Liver (tissue), 9 donors: Measurements from ENCODE around the gene GALNTL6. TPM values are rescaled to one million over a fixed set of nuclear protein-coding genes. Genes with fewer than 3 reads are reported as not detected.

Source experiments
- DNase-seq: peaks from one replicate; pipeline ENCODE4 v3.0.0-alpha.2; 2017; ENCODE audit warnings: low spot score
- H3K27ac ChIP-seq, 2 donors: one replicate each; pipeline ENCODE4 v1.7.0; 2013; ENCODE audit warnings: inconsistent platforms in 2 of 2, low read length in 2 of 2, control low read depth in 1 of 2, low read depth in 1 of 2, mild to moderate bottlenecking in 1 of 2
- H3K27me3 ChIP-seq, 4 donors: one replicate each; pipeline versions ENCODE4 v1.6.1 to v1.7.0; 2013; ENCODE audit warnings: low read length in 3 of 4, inconsistent platforms in 1 of 4, mild to moderate bottlenecking in 1 of 4, moderate library complexity in 1 of 4; ENCODE audit not compliant: control insufficient read depth in 4 of 4, insufficient read depth in 4 of 4
- H3K36me3 ChIP-seq, 4 donors: one replicate each; pipeline versions ENCODE4 v1.6.1 to v1.7.0; 2013; ENCODE audit warnings: low read length in 3 of 4, mild to moderate bottlenecking in 3 of 4, low read depth in 1 of 4, moderate library complexity in 1 of 4; ENCODE audit not compliant: control insufficient read depth in 4 of 4, insufficient read depth in 3 of 4
- H3K4me1 ChIP-seq, 4 donors: one replicate each; pipeline versions ENCODE4 v1.6.1 to v1.7.0; 2013; ENCODE audit warnings: low read length in 3 of 4, mild to moderate bottlenecking in 3 of 4, moderate library complexity in 1 of 4; ENCODE audit not compliant: control insufficient read depth in 4 of 4, insufficient read depth in 4 of 4
- H3K4me3 ChIP-seq, 3 donors: one replicate each; pipeline versions ENCODE4 v1.6.1 to v1.7.0; 2013; ENCODE audit warnings: low read length in 3 of 3, control low read depth in 1 of 3, low read depth in 1 of 3, mild to moderate bottlenecking in 1 of 3
- H3K9ac ChIP-seq, 2 donors: one replicate each; pipeline ENCODE4 v1.7.0; 2013; ENCODE audit warnings: low read length in 2 of 2, mild to moderate bottlenecking in 2 of 2, moderate library complexity in 2 of 2, control low read depth in 1 of 2, low read depth in 1 of 2
- H3K9me3 ChIP-seq, 4 donors: one replicate each; pipeline versions ENCODE4 v1.6.1 to v1.7.0; 2013; ENCODE audit warnings: low read length in 3 of 4; ENCODE audit not compliant: control insufficient read depth in 4 of 4
- ATF3 ChIP-seq: IDR thresholded peaks from 2 replicates; pipeline ENCODE4 v1.6.1; 2016; ENCODE audit warnings: antibody characterized with exemption
- CTCF ChIP-seq: fragments of 150-350 bp; IDR thresholded peaks from 2 replicates; pipeline ENCODE4 v1.5.1; 2017; ENCODE audit warnings: improper control_type of control experiment, low read depth, low read length; ENCODE audit not compliant: missing input control
- EGR1 ChIP-seq, 2 donors: IDR thresholded peaks; 2 replicates each; pipeline ENCODE4 v1.6.1; 2016 to 2018; ENCODE audit warnings: antibody characterized with exemption in 2 of 2, low read depth in 2 of 2
- FOXA2 ChIP-seq: IDR thresholded peaks from 2 replicates; pipeline ENCODE4 v1.6.1; 2016; ENCODE audit warnings: antibody characterized with exemption
- GABPA ChIP-seq, 2 donors: IDR thresholded peaks in 1 of 2; conservative IDR thresholded peaks in 1 of 2; 2 replicates each; pipeline ENCODE4 v1.6.1; 2016; ENCODE audit warnings: antibody characterized with exemption in 2 of 2, mild to moderate bottlenecking in 1 of 2, moderate library complexity in 1 of 2
- JUND ChIP-seq, 2 donors: IDR thresholded peaks; 2 replicates each; pipeline ENCODE4 v1.6.1; 2016; ENCODE audit warnings: antibody characterized with exemption in 2 of 2
- MAX ChIP-seq: IDR thresholded peaks from 2 replicates; pipeline ENCODE4 v1.6.1; 2016; ENCODE audit warnings: antibody characterized with exemption
- NR2F2 ChIP-seq: IDR thresholded peaks from 2 replicates; pipeline ENCODE4 v1.6.1; 2016; ENCODE audit warnings: antibody characterized with exemption
- RAD21 ChIP-seq, 2 donors: IDR thresholded peaks; 2 replicates each; pipeline ENCODE4 v1.6.1; 2016; ENCODE audit warnings: antibody characterized with exemption in 2 of 2, mild to moderate bottlenecking in 2 of 2
- RXRA ChIP-seq, 2 donors: IDR thresholded peaks; 2 replicates each; pipeline ENCODE4 v1.6.1; 2017 to 2018; ENCODE audit warnings: antibody characterized with exemption in 2 of 2, mild to moderate bottlenecking in 1 of 2
- SP1 ChIP-seq: IDR thresholded peaks from 2 replicates; pipeline ENCODE4 v1.6.1; 2018; ENCODE audit warnings: antibody characterized with exemption, mild to moderate bottlenecking
- TAF1 ChIP-seq: conservative IDR thresholded peaks from 2 replicates; pipeline ENCODE4 v1.6.1; 2016; ENCODE audit warnings: antibody characterized with exemption, mild to moderate bottlenecking
- ZBTB33 ChIP-seq: IDR thresholded peaks from 2 replicates; pipeline ENCODE4 v1.6.1; 2016; ENCODE audit warnings: antibody characterized with exemption
- WGBS: extraction: QIAGEN DNeasy Blood & Tissue Kit; methylation state at CpG from one replicate; pipeline ENCODE4 v1.1.7; 2013; 5-methylcytosine and 5-hydroxymethylcytosine counted together
- polyA plus RNA-seq, 2 donors: library from polyadenylated mRNA; stranded (reverse) in 1 of 2; unstranded in 1 of 2; fragments of 200-250 nt in 1 of 2; fragments of >200 nt in 1 of 2; fragmentation: Nextera tagmentation in 1 of 2; extraction: Ambion mirVana in 1 of 2; gene quantifications; one replicate each; pipeline versions ENCODE4 v1.2.1 to v1.2.3, GENCODE V29; 2013 to 2015
- total RNA-seq, 2 donors: library from RNA; depleted of rRNA; stranded (reverse); fragments of >200 nt; gene quantifications; one replicate each; pipeline ENCODE4 v1.2.3, GENCODE V29; 2014
- donor health status: healthy.
- donor health status: healthy.
- donor health status: healthy.
- donor health status: healthy.
- donor health status: healthy.

Gene GALNTL6
- total and polyA plus RNA-seq, 4 donors: 0.06 to 0.08 TPM; not detected in 2

- no peak for TF ChIP-seq CTCF
Measured at GRCh38 chr4:171924746-171925376, 111.7 kb downstream of the GALNTL6 start (continued).

- Histone ChIP-seq H3K36me3 (no peaks in the 10 kb centered on the region), H3K27me3 (peaks cover 0 to 4% (median 0%) of the 10 kb centered on the region in 4 donors), H3K4me3 (no peak overlapping the region), H3K27ac (no peak overlapping the region), H3K4me1 (no peaks in the 10 kb centered on the region), H3K9me3 (peaks cover 0 to 1% (median 0%) of the 10 kb centered on the region in 4 donors), H3K9ac (no peak overlapping the region)
- no peak for TF ChIP-seq CTCF
- TF ChIP-seq SP1: no peak
- no peak for TF ChIP-seq GABPA (IDR thresholded peaks at IDR 0.05 in 1 of 2, conservative IDR thresholded peaks at IDR 0.05 in 1 of 2)
- no peak for TF ChIP-seq ZBTB33
- TF ChIP-seq MAX: no peak
- TF ChIP-seq FOXA2: no peak
- no peak for TF ChIP-seq ATF3
- TF ChIP-seq JUND (IDR thresholded peaks at IDR 0.05): no peak
- TF ChIP-seq TAF1: no peak
- no peak for TF ChIP-seq RAD21 (IDR thresholded peaks at IDR 0.05)
- 79% methylated on average over 4 of the region's 4 CpGs for WGBS
- no peak for DNase-seq
Measured at GRCh38 chr4:171928336-171928735, 115.1 kb downstream of the GALNTL6 start.

GRCh38 chr4:171929477-171929876 is 116.3 kb downstream of the GALNTL6 start:
- WGBS: 87% methylated on average over 11 of the region's 11 CpGs
- Histone ChIP-seq H3K9ac (no peak overlapping the region), H3K36me3 (no peaks in the 10 kb centered on the region), H3K27me3 (peaks cover 0 to 4% (median 0%) of the 10 kb centered on the region in 4 donors), H3K9me3 (peaks cover 0 to 1% (median 0%) of the 10 kb centered on the region in 4 donors), H3K4me3 (no peak overlapping the region), H3K27ac (no peak overlapping the region), H3K4me1 (no peaks in the 10 kb centered on the region)
- DNase-seq: no peak
- TF ChIP-seq RXRA (IDR thresholded peaks at IDR 0.05) (no peak), EGR1 (IDR thresholded peaks at IDR 0.05; ENCODE audit: low read depth in 2 of 2) (no peak), JUND (IDR thresholded peaks at IDR 0.05) (no peak), ATF3 (no peak), NR2F2 (no peak), SP1 (no peak)
